Caco-2 (cell line): Measurements from ENCODE around the gene FBXO4. TPM values are rescaled to one million over a fixed set of nuclear protein-coding genes. Genes with fewer than 3 reads are reported as not detected.

ENCODE experiments used
- BruUV-seq: library from RNA; stranded (reverse); fragments of 400-500 nt; replicated peaks from 2 replicates; lab custom pipeline; 2021; lab: Mats Ljungman, UMichigan
- CTCF ChIA-PET: fragments of 300-600 bp; sonication (Branson Sonifier 250); formaldehyde crosslinking; loops from one replicate; lab custom pipeline; 2022; ENCODE audit warnings: antibody characterized with exemption; lab: Charles Lee
- POLR2A ChIA-PET: fragments of 300-600 bp; sonication (Branson Sonifier 250); formaldehyde crosslinking; loops from one replicate; lab custom pipeline; 2022; ENCODE audit warnings: antibody characterized with exemption; lab: Charles Lee
- DNase-seq, 2 experiments: peaks; one replicate each; pipeline versions ENCODE4 v3.0.0 to v3.0.0-alpha.2; 2020 to 2022
- H3K27me3 ChIP-seq: replicated peaks from 2 replicates; pipeline ENCODE4 v1.6.0; 2011; ENCODE audit warnings: low read length; ENCODE audit not compliant: control insufficient read depth, insufficient read depth
- H3K36me3 ChIP-seq: 2 replicates; pipeline ENCODE4 v1.5.1; 2011; ENCODE audit warnings: low read length; ENCODE audit not compliant: control insufficient read depth, insufficient read depth
- H3K4me1 ChIP-seq: fragments of 250-450 bp; sonication (Bioruptor Pico); 2 replicates; pipeline ENCODE4 v1.5.1; 2020; ENCODE audit warnings: mild to moderate bottlenecking
- H3K4me3 ChIP-seq: 2 replicates; pipeline ENCODE4 v1.5.1; 2011; ENCODE audit warnings: low read depth, mild to moderate bottlenecking, control low read depth, low read length
- H3K9me3 ChIP-seq: fragments of 250-450 bp; sonication (Bioruptor Pico); 2 replicates; pipeline ENCODE4 v1.5.1; 2020; ENCODE audit warnings: mild to moderate bottlenecking, moderate library complexity
- H3K27ac Mint-ChIP-seq: one replicate; pipeline ENCODE4 v1.8.0; 2022; ENCODE audit warnings: mixed read lengths; ENCODE audit not compliant: unreplicated experiment
- H3K27me3 Mint-ChIP-seq: one replicate; pipeline ENCODE4 v1.8.0; 2022; ENCODE audit warnings: mixed read lengths; ENCODE audit not compliant: insufficient read depth, unreplicated experiment
- H3K36me3 Mint-ChIP-seq: one replicate; pipeline ENCODE4 v1.8.0; 2022; ENCODE audit warnings: mild to moderate bottlenecking, mixed read lengths; ENCODE audit not compliant: insufficient read depth, unreplicated experiment
- H3K4me1 Mint-ChIP-seq: one replicate; pipeline ENCODE4 v1.8.0; 2022; ENCODE audit warnings: low read depth, mixed read lengths; ENCODE audit not compliant: unreplicated experiment
- H3K4me3 Mint-ChIP-seq: one replicate; pipeline ENCODE4 v1.8.0; 2022; ENCODE audit warnings: mild to moderate bottlenecking, moderate library complexity, mixed read lengths; ENCODE audit not compliant: unreplicated experiment
- H3K9me3 Mint-ChIP-seq: one replicate; pipeline ENCODE4 v1.8.0; 2022; ENCODE audit warnings: mixed read lengths; ENCODE audit not compliant: unreplicated experiment
- CTCF ChIP-seq, 2 experiments: fragments of 200-600 bp in 1 of 2; IDR thresholded peaks; 1 replicate in 1 of 2; 2 replicates in 1 of 2; pipeline versions ENCODE4 v1.5.1 to v1.8.0; 2011 to 2022; ENCODE audit warnings: antibody characterized with exemption in 1 of 2, control low read depth in 1 of 2, inconsistent platforms in 1 of 2, low read depth in 1 of 2, low read length in 1 of 2, mild to moderate bottlenecking in 1 of 2, moderate library complexity in 1 of 2; ENCODE audit not compliant: insufficient read depth in 1 of 2, severe bottlenecking in 1 of 2, unreplicated experiment in 1 of 2
- intact Hi-C: fragments of 100-400 bp; cut with micrococcal nuclease; formaldehyde crosslinking; loops from one replicate; pipeline ENCODE4 v1.10.0; 2022; ENCODE audit not compliant: unreplicated experiment
- total RNA-seq: library from RNA; stranded (reverse); gene quantifications from 2 replicates; pipeline ENCODE4 v1.2.3, GENCODE V29; 2022

Gene FBXO4
- total RNA-seq, 1 experiment from 2014 or later = 9.7 TPM

DNA sequence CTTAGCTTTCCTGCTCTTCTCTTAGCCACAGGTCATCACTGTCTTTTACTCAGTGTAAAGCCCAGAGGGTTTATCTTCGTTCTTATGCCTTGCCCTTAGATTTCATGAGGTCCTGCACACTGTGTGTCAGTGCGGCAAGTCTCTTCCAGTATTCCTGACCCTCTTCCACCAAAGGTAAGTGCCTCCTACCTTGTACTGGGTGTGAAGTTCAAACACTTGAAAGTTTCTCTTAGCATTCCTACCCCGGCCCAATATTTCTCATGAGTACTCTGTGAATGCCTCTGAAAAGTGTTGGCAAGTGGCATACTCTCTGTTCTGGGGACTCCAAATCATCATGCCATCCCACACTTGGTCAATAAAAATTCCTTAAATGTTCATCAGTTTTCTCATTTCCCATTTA, 37.4 kb downstream of the FBXO4 start:
- intact Hi-C loops = no loop called here
- BruUV-seq = no TSS peak

GRCh38 chr5:41966401-41967105, 41.5 kb downstream of the FBXO4 start:
- no peaks in the 10 kb centered on the region for H3K4me1 ChIP-seq
- no peaks in the 10 kb centered on the region for H3K9me3 ChIP-seq
- no peak for TF ChIP-seq CTCF (IDR thresholded peaks at IDR 0.05; ENCODE audit: insufficient read depth in 1 of 2, low read depth in 1 of 2, low read length in 1 of 2, severe bottlenecking in 1 of 2, unreplicated experiment in 1 of 2)
- no peak for DNase-seq
- ChIA-PET CTCF (no interaction called here), POLR2A (no interaction called here)
- H3K36me3 ChIP-seq = no peaks in the 10 kb centered on the region
- Mint-ChIP-seq H3K4me3 (no peak overlapping the region), H3K27ac (no peak overlapping the region), H3K36me3 (no peaks in the 10 kb centered on the region), H3K4me1 (no peaks in the 10 kb centered on the region), H3K27me3 (no peaks in the 10 kb centered on the region), H3K9me3 (peaks cover 13% of the 10 kb centered on the region)
- no TSS peak for BruUV-seq
- intact Hi-C loops = no loop called here
- H3K4me3 ChIP-seq = no peak overlapping the region
- H3K27me3 ChIP-seq = no peaks in the 10 kb centered on the region

More for the DNA sequence above, 37.4 kb downstream of the FBXO4 start:
- Mint-ChIP-seq H3K4me1 (no peaks in the 10 kb centered on the region), H3K36me3 (no peaks in the 10 kb centered on the region), H3K9me3 (peaks cover 44% of the 10 kb centered on the region), H3K4me3 (no peak overlapping the region), H3K27me3 (peaks cover 3% of the 10 kb centered on the region), H3K27ac (no peak overlapping the region)
- Histone ChIP-seq H3K27me3 (no peaks in the 10 kb centered on the region), H3K4me3 (no peak overlapping the region), H3K36me3 (no peaks in the 10 kb centered on the region), H3K9me3 (peaks cover 8% of the 10 kb centered on the region; the same call in 1 of the 2 replicates), H3K4me1 (no peaks in the 10 kb centered on the region)
- ChIA-PET CTCF (no interaction called here), POLR2A (no interaction called here)
- DNase-seq = no peak
- no peak for TF ChIP-seq CTCF (IDR thresholded peaks at IDR 0.05; ENCODE audit: insufficient read depth in 1 of 2, low read depth in 1 of 2, low read length in 1 of 2, severe bottlenecking in 1 of 2, unreplicated experiment in 1 of 2)

- H3K9me3 ChIP-seq = no peaks in the 10 kb centered on the region
- no peaks in the 10 kb centered on the region for H3K4me1 ChIP-seq
- no peaks in the 10 kb centered on the region for H3K36me3 ChIP-seq
- Mint-ChIP-seq H3K27me3 (no peaks in the 10 kb centered on the region), H3K27ac (no peak overlapping the region), H3K9me3 (peaks cover 5% of the 10 kb centered on the region), H3K4me3 (no peak overlapping the region), H3K4me1 (no peaks in the 10 kb centered on the region), H3K36me3 (no peaks in the 10 kb centered on the region)
- no peak overlapping the region for H3K4me3 ChIP-seq
- H3K27me3 ChIP-seq = no peaks in the 10 kb centered on the region
- TF ChIP-seq CTCF (IDR thresholded peaks at IDR 0.05; ENCODE audit: insufficient read depth in 1 of 2, low read depth in 1 of 2, low read length in 1 of 2, severe bottlenecking in 1 of 2, unreplicated experiment in 1 of 2) = no peak
- BruUV-seq = no TSS peak
- ChIA-PET POLR2A (no interaction called here), CTCF (no interaction called here)
- DNase-seq = no peak
- intact Hi-C loops = no loop called here
Measured at GRCh38 chr5:41967401-41967800, 42.3 kb downstream of the FBXO4 start.
